Epithelial cell of proximal tubule (primary cell): Measurements from ENCODE around the gene OTULIN. TPM values are rescaled to one million over a fixed set of nuclear protein-coding genes. Genes with fewer than 3 reads are reported as not detected.

Experiments
- DNase-seq: peaks from one replicate; pipeline ENCODE4 v3.0.0-alpha.2; 2011; ENCODE audit warnings: low read depth
- H3K4me3 ChIP-seq: 2 replicates; pipeline ENCODE4 v1.5.1; 2011; ENCODE audit warnings: low read depth, mild to moderate bottlenecking, low read length
- total RNA-seq: library from RNA; depleted of rRNA; stranded (reverse); fragments of >200 nt; gene quantifications from 2 replicates; pipeline ENCODE4 v1.2.3, GENCODE V29; 2015
- TF ChIP-seq, protein P1 (sequence below): conservative IDR thresholded peaks from 2 replicates; pipeline ENCODE4 v1.5.1; 2012; ENCODE audit warnings: low read depth, mild to moderate bottlenecking, low read length

Gene OTULIN
- total RNA-seq, 1 donor from 2014 or later = 32.9 TPM

DNA sequence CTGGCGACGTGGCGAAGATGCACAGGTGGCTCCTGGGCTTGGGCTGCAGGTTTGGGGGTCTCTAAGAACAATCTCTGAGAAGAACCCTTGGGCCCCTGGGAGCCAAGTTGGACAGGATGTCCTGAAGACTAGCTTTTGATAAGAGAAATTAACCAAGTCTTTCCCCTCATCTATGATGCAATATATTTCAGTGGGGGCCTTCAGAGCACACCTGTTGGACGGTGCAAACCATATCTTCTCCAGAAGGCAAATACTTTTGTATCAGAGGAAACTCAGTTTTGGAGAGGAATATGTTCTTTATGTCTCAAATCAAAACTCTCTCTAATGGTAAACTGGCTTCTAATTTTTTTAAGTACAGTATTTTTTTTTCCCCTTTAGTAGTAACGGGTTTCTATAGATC lies 28.6 kb downstream of the OTULIN start:
- DNase-seq = no peak
- no peak overlapping the region for H3K4me3 ChIP-seq
- TF ChIP-seq, protein P1, sequence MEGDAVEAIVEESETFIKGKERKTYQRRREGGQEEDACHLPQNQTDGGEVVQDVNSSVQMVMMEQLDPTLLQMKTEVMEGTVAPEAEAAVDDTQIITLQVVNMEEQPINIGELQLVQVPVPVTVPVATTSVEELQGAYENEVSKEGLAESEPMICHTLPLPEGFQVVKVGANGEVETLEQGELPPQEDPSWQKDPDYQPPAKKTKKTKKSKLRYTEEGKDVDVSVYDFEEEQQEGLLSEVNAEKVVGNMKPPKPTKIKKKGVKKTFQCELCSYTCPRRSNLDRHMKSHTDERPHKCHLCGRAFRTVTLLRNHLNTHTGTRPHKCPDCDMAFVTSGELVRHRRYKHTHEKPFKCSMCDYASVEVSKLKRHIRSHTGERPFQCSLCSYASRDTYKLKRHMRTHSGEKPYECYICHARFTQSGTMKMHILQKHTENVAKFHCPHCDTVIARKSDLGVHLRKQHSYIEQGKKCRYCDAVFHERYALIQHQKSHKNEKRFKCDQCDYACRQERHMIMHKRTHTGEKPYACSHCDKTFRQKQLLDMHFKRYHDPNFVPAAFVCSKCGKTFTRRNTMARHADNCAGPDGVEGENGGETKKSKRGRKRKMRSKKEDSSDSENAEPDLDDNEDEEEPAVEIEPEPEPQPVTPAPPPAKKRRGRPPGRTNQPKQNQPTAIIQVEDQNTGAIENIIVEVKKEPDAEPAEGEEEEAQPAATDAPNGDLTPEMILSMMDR = no peak

DNA sequence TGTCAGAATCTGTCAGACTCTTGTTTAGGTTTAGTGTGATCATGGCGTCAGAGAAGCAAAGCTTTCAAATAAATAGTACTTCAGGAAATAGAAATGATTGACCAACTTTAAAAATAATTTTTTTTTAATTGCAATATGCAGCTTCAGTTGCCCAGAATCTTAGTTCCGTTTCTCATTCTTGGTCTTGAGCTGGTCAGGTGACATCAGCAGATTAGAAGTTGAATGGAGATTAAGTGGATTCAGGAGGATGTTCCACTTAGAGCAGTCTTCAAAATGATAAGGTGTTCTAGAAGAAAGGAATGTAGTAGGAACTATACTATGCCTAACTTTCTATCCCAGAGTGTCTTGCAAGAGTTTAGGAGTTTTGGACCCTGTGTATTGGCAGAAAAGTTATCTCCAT lies 30.6 kb downstream of the OTULIN start:
- no peak overlapping the region for H3K4me3 ChIP-seq
- DNase-seq = no peak
- TF ChIP-seq, protein P1 = no peak

DNA sequence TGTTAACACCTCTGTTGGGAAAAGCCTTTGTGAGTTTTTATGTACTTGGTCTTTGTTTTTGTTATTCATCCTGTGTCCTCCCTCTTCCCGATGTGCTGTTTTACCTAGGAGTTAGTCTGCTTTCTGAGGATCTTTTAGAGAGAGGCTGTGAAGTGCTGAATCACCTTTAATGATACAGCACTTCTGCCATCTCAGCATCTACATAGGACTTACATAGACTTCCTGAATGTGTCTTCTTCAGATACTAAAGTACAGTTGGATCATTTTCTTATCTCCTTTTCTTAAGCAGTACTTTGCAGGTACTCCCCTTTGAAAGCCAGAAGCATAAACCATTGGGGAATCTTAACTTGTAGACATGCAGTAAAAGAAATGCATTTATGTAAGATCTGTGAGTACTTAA lies 31.5 kb downstream of the OTULIN start:
- TF ChIP-seq, protein P1 = no peak
- no peak for DNase-seq
- H3K4me3 ChIP-seq = no peak overlapping the region

DNA sequence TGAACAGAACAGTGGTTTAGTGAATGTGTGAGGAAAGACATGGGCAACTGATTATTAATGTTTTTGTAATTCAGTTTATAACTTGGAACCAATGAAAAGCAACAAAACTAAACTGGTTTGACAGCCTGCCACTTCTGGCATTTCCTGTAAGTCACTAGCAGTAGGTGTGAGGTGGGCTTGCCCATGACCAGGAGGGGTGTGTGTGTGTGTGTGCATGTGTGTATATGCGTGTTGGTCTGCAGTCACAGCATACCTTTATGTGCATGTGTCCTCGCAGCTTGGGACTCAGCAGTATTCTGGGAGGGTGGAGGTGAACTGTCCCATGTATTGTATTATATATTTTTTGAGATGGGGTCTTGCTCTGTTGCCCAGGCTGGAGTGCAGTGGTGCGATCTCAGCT lies 32.3 kb downstream of the OTULIN start:
- no peak for DNase-seq
- TF ChIP-seq, protein P1 = no peak
- no peak overlapping the region for H3K4me3 ChIP-seq

DNA sequence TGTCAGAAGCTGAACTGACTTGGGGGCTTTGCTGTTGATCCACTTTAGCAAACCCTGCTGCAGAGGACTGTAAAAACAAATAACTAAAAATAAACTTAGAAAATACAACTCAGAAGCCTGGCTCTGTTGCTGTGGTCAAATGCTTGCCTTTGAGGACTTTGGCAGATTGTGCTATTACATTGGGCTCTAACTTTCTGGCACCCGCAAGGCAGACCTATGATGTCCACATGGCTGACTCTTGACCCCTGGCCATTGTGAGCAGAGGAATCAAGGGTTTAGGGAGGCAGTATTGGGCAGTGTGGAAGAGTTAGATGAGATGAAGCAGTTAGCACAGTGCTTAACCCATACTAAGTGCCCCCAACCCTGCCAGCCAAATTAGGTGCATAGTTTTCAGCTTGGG lies 34.0 kb downstream of the OTULIN start:
- H3K4me3 ChIP-seq = no peak overlapping the region
- DNase-seq = no peak
- TF ChIP-seq, protein P1 = no peak

DNA sequence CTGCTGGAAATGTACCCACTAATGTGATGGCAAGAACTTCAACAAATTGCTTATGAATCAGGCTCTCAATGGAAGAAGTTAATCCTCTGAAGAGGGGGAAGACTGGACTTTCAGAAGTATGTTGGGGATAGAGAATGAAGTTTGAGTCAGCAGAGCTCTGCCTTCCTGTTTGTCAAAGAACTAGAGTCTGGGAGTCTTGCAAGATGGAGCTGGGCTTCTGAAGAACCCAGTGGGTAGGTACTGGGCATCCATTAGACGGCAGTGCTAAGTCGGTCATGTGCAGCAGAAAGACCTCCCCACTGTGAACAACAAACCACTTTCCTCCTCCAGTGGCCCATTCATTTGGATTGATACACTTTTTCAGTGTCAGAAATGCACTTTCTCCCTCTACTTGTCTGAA lies 34.6 kb downstream of the OTULIN start:
- H3K4me3 ChIP-seq = no peak overlapping the region
- no peak for DNase-seq
- TF ChIP-seq, protein P1 = no peak

DNA sequence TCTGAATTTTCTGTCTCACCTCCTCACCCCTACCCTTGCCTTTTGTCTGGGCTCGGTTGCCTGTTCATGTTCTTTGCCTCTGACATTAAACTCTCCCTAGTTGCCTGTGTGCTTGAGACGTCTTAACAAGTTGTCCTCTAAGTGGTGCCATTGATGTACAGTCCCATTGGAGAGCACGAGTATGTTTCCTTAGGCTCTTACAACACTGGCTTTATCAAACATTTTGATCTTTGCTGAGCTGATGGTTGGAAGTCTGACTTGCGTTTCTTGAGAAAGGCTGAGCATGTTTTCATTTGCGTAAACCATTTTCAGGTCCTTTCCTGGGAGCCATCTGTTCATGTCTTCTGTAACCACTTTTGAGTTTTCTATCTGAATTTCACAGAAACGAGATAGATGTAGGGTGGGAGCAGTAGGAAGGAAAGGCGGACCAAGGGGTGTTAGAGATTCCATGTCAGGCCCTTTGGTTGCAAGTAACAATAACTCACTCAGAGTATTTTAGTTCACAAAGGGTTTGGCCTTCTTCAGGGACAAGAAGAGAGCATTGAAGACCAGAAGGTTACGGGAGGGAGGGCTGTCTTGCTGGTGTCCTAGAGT lies 35.4 kb downstream of the OTULIN start:
- H3K4me3 ChIP-seq = no peak overlapping the region
- no peak for DNase-seq
- TF ChIP-seq, protein P1 = no peak
